Measurements from ENCODE around the gene SFI1.
"Not testable (repeated sequence)": the region's sequence is repeated elsewhere in the genome, so short reads cannot be mapped to it uniquely, and the experiment has no call there.

Gene SFI1

GRCh38 chr22:31501738-31502137 is 5.4 kb downstream of the SFI1 start (continued):
- TF ChIP-seq, protein P1, sequence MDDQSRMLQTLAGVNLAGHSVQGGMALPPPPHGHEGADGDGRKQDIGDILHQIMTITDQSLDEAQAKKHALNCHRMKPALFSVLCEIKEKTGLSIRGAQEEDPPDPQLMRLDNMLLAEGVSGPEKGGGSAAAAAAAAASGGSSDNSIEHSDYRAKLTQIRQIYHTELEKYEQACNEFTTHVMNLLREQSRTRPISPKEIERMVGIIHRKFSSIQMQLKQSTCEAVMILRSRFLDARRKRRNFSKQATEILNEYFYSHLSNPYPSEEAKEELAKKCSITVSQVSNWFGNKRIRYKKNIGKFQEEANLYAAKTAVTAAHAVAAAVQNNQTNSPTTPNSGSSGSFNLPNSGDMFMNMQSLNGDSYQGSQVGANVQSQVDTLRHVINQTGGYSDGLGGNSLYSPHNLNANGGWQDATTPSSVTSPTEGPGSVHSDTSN (CRISPR knock-in tag; IDR thresholded peaks at IDR 0.05) = no peak

- no peaks in the 10 kb centered on the region for H3K4me1 ChIP-seq (ENCODE audit: control insufficient read depth, insufficient read depth, low read length)
- H3K27ac ChIP-seq (ENCODE audit: extremely low read depth, low read depth, low read length) = no peak overlapping the region
- TF ChIP-seq ZNF184 (tag by site-specific recombination; IDR thresholded peaks at IDR 0.05) (no peak), YY2 (tag by site-specific recombination; IDR thresholded peaks at IDR 0.05) (no peak), PRDM10 (tag by site-specific recombination; IDR thresholded peaks at IDR 0.05) (peak; percentile 33; the same call in 1 of the 2 replicates)
- H3K36me3 ChIP-seq (ENCODE audit: control insufficient read depth in 2 of 2, insufficient read depth in 1 of 2, low read length in 2 of 2) = peaks cover 0 to 2% of the 10 kb centered on the region in 2 experiments; a peak in 2 of 3 replicates
- H3K4me3 ChIP-seq (ENCODE audit: low read depth, low read length) = no peak overlapping the region
- POLR2A ChIA-PET = no interaction called here
- CTCF ChIA-PET = no interaction called here
- H3K9me3 ChIP-seq (ENCODE audit: control insufficient read depth, insufficient read depth, low read depth, low read length) = no peaks in the 10 kb centered on the region
Measured at GRCh38 chr22:31503211-31503964, 7.1 kb downstream of the SFI1 start.

GRCh38 chr22:31504282-31504681 is 7.9 kb downstream of the SFI1 start:
- H3K4me3 ChIP-seq (ENCODE audit: low read depth, low read length) = no peak overlapping the region
- no peak for TF ChIP-seq ZNF157 (tag by site-specific recombination; IDR thresholded peaks at IDR 0.05)
- TF ChIP-seq ZBTB1 (tag by site-specific recombination; IDR thresholded peaks at IDR 0.05) = no peak
- TF ChIP-seq, protein P2, sequence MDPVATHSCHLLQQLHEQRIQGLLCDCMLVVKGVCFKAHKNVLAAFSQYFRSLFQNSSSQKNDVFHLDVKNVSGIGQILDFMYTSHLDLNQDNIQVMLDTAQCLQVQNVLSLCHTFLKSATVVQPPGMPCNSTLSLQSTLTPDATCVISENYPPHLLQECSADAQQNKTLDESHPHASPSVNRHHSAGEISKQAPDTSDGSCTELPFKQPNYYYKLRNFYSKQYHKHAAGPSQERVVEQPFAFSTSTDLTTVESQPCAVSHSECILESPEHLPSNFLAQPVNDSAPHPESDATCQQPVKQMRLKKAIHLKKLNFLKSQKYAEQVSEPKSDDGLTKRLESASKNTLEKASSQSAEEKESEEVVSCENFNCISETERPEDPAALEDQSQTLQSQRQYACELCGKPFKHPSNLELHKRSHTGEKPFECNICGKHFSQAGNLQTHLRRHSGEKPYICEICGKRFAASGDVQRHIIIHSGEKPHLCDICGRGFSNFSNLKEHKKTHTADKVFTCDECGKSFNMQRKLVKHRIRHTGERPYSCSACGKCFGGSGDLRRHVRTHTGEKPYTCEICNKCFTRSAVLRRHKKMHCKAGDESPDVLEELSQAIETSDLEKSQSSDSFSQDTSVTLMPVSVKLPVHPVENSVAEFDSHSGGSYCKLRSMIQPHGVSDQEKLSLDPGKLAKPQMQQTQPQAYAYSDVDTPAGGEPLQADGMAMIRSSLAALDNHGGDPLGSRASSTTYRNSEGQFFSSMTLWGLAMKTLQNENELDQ (tag by site-specific recombination; IDR thresholded peaks at IDR 0.05; ENCODE audit: low read depth) = no peak
- TF ChIP-seq ZNF155 (tag by site-specific recombination; IDR thresholded peaks at IDR 0.05) = no peak
- TF ChIP-seq BCL11A (tag by site-specific recombination; IDR thresholded peaks at IDR 0.05; ENCODE audit: low read depth) = no peak
- H3K27ac ChIP-seq (ENCODE audit: extremely low read depth, low read depth, low read length) = no peak overlapping the region
- ChIA-PET CTCF (no interaction called here), POLR2A (no interaction called here)
- H3K9me3 ChIP-seq (ENCODE audit: control insufficient read depth, insufficient read depth, low read depth, low read length) = no peaks in the 10 kb centered on the region
- peaks cover 4 to 8% of the 10 kb centered on the region in 2 experiments for H3K36me3 ChIP-seq (ENCODE audit: control insufficient read depth in 2 of 2, insufficient read depth in 1 of 2, low read length in 2 of 2)
- no peaks in the 10 kb centered on the region for H3K4me1 ChIP-seq (ENCODE audit: control insufficient read depth, insufficient read depth, low read length)

GRCh38 chr22:31507517-31507916 is 11.2 kb downstream of the SFI1 start:
- H3K27ac ChIP-seq (ENCODE audit: extremely low read depth, low read depth, low read length); H3K4me1 ChIP-seq (ENCODE audit: control insufficient read depth, insufficient read depth, low read length); H3K9me3 ChIP-seq (ENCODE audit: control insufficient read depth, insufficient read depth, low read depth, low read length); H3K4me3 ChIP-seq (ENCODE audit: low read depth, low read length); POLR2A ChIA-PET: not testable (repeated sequence)
- CTCF ChIA-PET = interaction anchor here (2.1 kb wide), 1 partner anchor 56 kb away, joined by 5 read pairs; no protein-coding TSS in a partner anchor
- peaks cover 11 to 17% of the 10 kb centered on the region in 2 experiments for H3K36me3 ChIP-seq (ENCODE audit: control insufficient read depth in 2 of 2, insufficient read depth in 1 of 2, low read length in 2 of 2)
